Stimulated activated effector memory CD8-positive, alpha-beta T cell treated with anti-CD3 and anti-CD28 coated beads, Interleukin-12 subunit alpha, Interleukin-12 subunit beta, amount 100 ng/mL, for 72 hours (primary cell): ENCODE data around the gene CCBE1.
"Not testable (repeated sequence)": the region's sequence is repeated elsewhere in the genome, so short reads cannot be mapped to it uniquely, and the experiment has no call there.

Experiments used
- ATAC-seq: fragments of 150-1000 bp; cut with Tn5 transposase; 2 replicates; pipeline ENCODE4 v1.10.0; 2021
- DNase-seq, 2 donors: peaks; one replicate each; pipeline ENCODE4 v3.0.0; 2021 to 2022; ENCODE audit warnings: low spot score in 2 of 2
- H3K27ac Mint-ChIP-seq: one replicate; pipeline ENCODE4 v1.8.0; 2022; ENCODE audit warnings: mild to moderate bottlenecking, mixed read lengths
- H3K36me3 Mint-ChIP-seq: one replicate; pipeline ENCODE4 v1.8.0; 2022; ENCODE audit warnings: mild to moderate bottlenecking, mixed read lengths
- H3K4me1 Mint-ChIP-seq: one replicate; pipeline ENCODE4 v1.8.0; 2022; ENCODE audit warnings: mixed read lengths
- H3K4me3 Mint-ChIP-seq: one replicate; pipeline ENCODE4 v1.8.0; 2022; ENCODE audit warnings: mild to moderate bottlenecking, mixed read lengths
- H3K9me3 Mint-ChIP-seq: one replicate; pipeline ENCODE4 v1.8.0; 2022; ENCODE audit warnings: mixed read lengths

Gene CCBE1

DNA sequence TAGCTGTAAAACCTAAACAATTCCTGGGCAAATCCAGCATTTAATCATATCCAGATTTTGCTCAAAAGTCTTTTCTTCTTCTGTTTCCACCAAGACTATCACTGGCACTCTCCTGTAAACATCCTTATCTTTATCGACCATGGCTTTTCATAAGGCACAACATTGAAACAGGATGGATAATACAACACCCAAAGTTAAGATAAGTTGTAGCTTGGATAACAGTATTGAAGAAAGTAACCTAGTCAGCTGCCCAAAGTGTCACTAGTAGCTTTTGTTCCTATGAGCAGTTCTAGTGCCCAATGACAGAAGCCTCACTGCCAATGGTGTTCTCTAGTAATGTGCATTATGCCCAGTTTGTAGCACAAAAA, 22.3 kb downstream of the CCBE1 start:
- H3K4me1 Mint-ChIP-seq = no peaks in the 10 kb centered on the region
- no peaks in the 10 kb centered on the region for H3K36me3 Mint-ChIP-seq
- no peak overlapping the region for H3K27ac Mint-ChIP-seq

DNA sequence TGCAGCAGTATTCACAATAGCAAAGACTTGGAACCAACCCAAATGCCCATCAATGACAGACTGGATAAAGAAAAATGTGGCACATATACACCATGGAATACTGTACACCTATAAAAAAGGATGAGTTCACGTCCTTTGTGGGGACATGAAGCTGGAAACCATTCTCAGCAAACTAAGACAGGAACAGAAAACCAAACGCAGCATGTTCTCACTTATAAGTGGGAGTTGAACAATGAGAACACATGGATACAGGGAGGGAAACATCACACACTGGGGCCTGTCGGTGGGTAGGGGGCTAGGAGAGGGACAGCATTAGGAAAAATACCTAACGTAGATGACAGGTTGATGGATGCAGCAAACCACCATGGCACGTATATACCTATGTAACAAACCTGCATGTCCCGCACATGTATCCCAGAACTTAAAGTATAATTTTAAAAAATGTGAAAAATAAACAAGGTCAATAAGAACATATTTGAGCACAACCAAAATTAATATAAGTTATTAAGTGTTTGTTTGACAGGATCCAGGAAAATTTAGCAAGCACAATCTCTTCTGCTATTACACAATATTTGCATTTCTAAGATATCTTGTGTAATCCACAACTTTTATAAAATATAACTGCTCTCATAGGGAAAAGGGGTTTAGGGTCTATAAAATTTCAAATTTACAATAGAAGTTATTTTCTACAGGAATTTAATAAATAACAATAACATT, 22.9 kb downstream of the CCBE1 start:
- DNase-seq = no peak
- no peak overlapping the region for H3K27ac Mint-ChIP-seq
- no peak for ATAC-seq
- no peaks in the 10 kb centered on the region for H3K9me3 Mint-ChIP-seq
- no peaks in the 10 kb centered on the region for H3K4me1 Mint-ChIP-seq
- H3K4me3 Mint-ChIP-seq = no peak overlapping the region
- H3K36me3 Mint-ChIP-seq = no peaks in the 10 kb centered on the region

More for the DNA sequence above, 22.3 kb downstream of the CCBE1 start:
- no peak for DNase-seq
- no peak for ATAC-seq
- no peaks in the 10 kb centered on the region for H3K9me3 Mint-ChIP-seq
- no peak overlapping the region for H3K4me3 Mint-ChIP-seq

DNA sequence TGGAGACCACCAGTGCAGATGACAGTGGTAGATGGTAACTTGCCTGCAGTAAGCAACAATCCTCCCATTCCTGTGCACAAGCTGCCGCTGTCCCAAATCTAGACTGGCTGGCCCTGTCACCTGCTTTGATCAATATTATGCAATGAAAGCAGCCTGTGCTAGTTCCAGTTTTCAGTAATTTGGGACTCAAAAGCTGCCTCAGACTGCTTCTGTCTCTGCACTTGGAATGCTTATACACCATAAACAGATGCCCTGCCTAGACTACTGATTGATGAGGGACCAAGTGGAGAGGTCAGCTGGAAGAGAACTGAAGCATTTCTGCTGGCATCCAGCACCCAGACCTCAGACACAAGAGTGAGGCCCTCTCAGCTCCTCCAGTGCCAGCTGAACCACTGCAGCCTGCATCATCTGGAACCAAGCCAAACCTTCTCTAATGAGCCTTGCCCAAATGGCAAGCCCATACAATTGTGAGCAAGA, 24.9 kb downstream of the CCBE1 start:
- Mint-ChIP-seq H3K4me1 (no peaks in the 10 kb centered on the region), H3K9me3 (no peaks in the 10 kb centered on the region), H3K27ac (no peak overlapping the region), H3K36me3 (no peaks in the 10 kb centered on the region), H3K4me3 (no peak overlapping the region)
- no peak for ATAC-seq
- DNase-seq = no peak

DNA sequence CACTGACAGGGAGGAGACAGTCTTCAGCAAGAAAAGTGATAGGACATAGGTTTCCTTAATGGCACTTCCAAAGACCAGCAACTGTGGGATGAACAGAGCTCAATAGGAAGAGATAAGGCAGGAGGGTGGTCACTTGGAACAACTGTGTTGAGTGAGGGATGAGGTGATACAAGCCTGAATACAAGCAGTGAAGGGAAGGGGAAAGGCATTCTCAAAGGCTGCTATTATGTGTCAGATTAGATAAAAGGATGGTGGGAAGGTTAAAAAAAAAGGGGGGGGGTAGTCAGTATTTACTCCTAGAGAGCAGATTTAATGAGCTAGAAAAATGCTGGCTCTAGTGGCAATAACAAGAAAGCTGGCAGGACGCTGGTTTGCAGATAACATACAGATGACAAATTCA, 25.7 kb downstream of the CCBE1 start:
- Mint-ChIP-seq H3K9me3 (no peaks in the 10 kb centered on the region), H3K4me1 (no peaks in the 10 kb centered on the region), H3K36me3 (no peaks in the 10 kb centered on the region), H3K4me3 (no peak overlapping the region), H3K27ac (no peak overlapping the region)
- DNase-seq (no peak), ATAC-seq (no peak)

DNA sequence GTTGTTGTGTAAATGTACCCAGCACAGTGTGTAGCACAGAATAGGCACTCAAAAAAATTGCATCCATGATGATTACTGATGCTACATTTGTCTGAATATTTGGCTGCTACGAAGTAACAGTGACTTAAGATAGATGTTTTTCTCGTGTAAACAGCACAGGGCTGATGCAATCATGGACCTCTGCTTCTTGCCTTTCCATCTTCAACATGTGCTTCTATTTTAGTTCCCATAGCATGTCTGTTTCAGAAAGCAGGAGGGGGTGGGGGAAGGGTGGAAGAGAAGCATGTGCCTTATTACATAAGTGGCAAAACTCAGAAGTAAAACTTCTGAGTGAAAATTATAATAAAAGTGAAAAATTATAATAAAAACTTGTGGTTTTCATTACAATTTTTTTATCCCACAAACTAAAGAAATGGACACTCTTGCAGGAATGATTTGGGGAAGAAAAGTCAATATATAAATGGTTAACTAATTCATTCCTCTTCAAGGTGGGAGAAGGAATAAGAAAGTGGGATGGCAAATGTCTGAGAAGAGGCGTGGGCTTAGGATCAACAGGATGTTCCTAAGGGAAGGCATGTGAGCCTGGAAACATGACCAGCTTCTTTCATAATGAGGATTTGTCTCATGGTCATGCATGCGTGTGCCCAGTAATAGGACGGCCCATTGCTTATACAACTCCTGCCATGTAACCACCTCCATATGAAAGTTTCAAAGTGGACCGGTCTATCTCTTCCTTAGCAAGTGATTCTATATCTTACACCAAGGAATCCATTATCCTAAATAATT, 27.2 kb downstream of the CCBE1 start:
- no peaks in the 10 kb centered on the region for H3K4me1 Mint-ChIP-seq
- DNase-seq (no peak), ATAC-seq (no peak)
- H3K9me3 Mint-ChIP-seq = no peaks in the 10 kb centered on the region
- H3K27ac Mint-ChIP-seq = no peak overlapping the region
- H3K36me3 Mint-ChIP-seq = no peaks in the 10 kb centered on the region
- H3K4me3 Mint-ChIP-seq = no peak overlapping the region

DNA sequence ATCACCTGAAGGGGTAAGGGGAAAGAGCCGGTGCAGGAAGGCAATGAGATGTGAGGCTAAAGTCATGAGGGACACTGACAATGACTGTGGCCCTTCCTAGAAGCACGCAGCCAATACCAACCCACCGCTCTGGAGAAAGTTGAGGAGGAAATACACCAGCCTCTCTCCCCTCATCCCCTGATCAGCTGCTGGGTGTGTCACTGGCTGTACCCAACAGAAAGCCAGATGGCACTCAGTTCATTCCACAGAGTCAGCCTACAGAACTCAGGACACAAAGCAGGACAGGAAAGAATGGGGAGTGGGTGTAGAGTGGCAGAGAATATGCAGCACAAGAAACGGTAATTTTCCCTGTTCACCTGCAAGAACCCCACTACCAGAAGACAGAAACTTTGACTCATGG, 29.7 kb downstream of the CCBE1 start:
- Mint-ChIP-seq H3K4me3 (no peak overlapping the region), H3K9me3 (peaks cover 2% of the 10 kb centered on the region), H3K27ac (no peak overlapping the region), H3K36me3 (no peaks in the 10 kb centered on the region), H3K4me1 (no peaks in the 10 kb centered on the region)
- no peak for DNase-seq
- no peak for ATAC-seq

DNA sequence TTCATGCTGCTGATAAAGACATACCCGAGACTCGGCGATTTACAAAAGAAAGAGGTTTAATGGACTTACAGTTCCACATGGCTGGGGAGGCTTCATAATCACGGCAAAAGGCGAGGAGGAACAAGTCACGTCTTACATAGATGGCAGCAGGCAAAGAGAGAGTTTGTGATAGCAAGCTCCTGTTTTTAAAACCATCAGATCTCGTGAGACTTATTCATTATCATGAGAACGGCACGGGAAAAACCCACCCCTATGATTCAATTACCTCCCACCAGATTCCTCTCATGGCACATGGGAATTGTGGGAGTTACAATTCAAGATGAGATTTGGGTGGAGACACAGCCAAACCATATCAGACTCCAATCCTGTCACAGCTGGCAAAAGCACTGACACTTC, 31.2 kb downstream of the CCBE1 start:
- not testable (repeated sequence) for H3K4me1 Mint-ChIP-seq, H3K9me3 Mint-ChIP-seq, H3K27ac Mint-ChIP-seq, DNase-seq, H3K36me3 Mint-ChIP-seq, H3K4me3 Mint-ChIP-seq, ATAC-seq

DNA sequence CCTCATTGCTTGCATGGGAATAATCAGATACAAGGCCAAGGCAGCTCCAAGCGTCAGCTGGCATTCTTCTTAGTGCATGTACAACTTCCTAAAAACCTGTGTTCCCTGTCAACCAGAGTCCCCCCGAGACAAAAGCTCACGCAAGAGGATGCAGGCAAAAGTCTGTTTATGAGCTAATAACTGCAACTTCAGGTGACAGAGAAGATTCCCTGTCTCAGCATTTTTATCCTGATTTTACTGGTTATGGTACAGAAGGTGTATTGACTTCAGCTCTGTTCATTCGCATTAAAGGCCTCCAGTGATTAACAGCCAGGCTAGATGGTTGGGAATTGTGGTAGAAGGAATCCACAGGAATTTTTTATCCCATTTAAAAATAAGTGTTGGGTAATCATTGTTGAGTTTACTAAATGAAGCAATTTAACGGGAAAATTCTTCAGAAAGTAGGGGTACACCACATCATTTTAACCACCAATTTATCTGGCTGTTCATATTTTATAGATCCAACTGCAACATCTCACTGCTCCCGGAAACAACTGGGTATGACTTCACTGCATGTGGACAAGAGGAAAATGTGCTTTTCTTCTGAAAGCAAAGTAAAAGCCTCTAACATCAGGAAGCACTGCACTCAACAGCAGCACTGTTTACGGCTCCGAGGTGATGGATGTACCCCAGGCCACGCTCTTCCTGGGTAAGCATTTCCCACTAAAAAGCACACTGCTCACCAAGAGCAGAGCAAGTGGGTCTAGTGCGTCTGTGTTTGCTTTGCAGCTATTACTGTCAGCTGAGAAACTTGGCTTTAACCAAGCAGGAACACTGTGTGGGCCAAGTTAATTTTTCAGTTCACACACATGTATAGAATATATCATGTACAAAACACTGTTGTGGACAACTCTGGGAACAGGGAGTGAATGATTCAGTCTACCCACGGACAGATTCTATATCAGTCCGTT, 31.9 kb downstream of the CCBE1 start:
- Mint-ChIP-seq H3K27ac (no peak overlapping the region), H3K4me3 (no peak overlapping the region), H3K9me3 (peaks cover 2% of the 10 kb centered on the region), H3K4me1 (no peaks in the 10 kb centered on the region), H3K36me3 (no peaks in the 10 kb centered on the region)
- no peak for ATAC-seq
- no peak for DNase-seq

DNA sequence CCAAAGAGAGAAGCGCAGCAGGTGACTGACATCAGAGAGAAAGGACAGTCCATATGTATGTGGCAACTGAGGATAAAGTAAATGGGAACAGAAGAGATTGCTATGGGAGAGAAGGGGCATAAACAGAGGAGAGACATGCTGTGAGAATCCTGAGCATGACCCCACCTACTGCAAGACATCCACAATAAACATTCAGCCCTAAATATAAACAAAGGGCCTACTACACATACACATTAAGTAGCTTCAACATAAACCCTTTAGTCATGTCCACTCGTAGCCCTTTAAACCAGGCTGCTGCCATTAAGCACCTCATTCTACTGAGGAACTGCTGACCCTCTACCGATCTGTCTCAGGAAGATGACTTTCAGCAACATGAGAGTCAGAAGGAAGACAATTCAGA, 32.9 kb downstream of the CCBE1 start:
- H3K9me3 Mint-ChIP-seq = peaks cover 2% of the 10 kb centered on the region
- peak; percentile 8 for ATAC-seq
- no peak for DNase-seq
- H3K4me1 Mint-ChIP-seq = no peaks in the 10 kb centered on the region
- H3K4me3 Mint-ChIP-seq = no peak overlapping the region
- no peak overlapping the region for H3K27ac Mint-ChIP-seq
- no peaks in the 10 kb centered on the region for H3K36me3 Mint-ChIP-seq

DNA sequence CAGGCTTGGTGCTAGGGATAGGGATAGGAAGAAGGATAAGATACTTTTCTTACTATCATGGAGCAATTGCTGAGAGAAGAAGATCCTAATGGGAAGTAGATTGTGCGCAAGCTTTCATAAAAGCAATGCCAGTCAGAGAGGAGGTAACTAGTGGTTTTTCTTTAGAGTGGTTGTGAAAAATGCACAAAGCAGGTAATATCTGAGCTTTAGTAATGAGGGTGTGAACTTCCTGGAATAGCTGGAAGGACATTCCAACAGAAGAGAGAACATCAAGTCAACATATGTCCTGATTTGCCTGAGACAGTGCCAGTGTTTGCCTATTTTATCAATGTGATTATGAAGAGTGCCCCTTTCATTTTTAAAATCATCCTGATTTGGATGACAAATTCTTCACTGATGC, 34.1 kb downstream of the CCBE1 start:
- Mint-ChIP-seq H3K27ac (no peak overlapping the region), H3K36me3 (no peaks in the 10 kb centered on the region), H3K9me3 (peaks cover 2% of the 10 kb centered on the region), H3K4me1 (no peaks in the 10 kb centered on the region), H3K4me3 (no peak overlapping the region)
- ATAC-seq (no peak), DNase-seq (no peak)

DNA sequence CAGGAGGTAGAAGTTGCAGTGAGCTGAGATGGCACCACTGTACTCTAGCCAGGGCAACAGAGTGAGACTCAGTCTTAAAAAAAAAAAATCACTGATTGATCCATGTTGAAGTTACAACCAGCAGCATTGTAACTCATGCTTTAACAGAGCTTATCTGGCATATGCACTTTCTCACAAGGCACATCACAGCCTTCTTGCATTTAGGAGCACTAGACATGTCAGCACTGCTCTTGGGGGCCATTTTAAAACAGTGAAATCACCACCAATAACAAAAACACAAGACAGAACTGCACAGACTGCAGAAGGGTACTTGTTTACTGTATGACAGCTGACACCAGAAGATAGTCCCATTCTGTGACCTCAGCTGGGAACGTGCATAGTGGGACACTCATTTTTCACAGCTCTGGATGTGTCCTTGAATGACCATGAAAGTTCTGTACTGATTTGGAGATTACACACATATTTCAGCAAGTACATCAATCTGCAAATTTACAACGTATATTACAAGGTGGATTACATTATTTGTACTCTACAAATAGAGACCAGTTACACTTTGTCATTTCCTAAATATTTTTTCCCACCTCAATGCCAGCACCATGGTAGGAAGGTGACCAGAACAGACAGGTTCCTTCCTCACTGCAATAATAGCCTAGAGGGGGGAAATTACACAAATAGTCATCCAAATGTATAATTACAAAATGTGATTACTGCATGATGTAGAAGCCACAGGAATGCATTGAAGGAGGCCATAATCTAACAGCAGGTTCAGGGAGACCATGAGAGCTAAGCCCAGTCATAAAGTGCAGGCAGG, 35.1 kb downstream of the CCBE1 start:
- ATAC-seq (no peak), DNase-seq (no peak)
- H3K36me3 Mint-ChIP-seq = no peaks in the 10 kb centered on the region
- no peak overlapping the region for H3K27ac Mint-ChIP-seq
- no peak overlapping the region for H3K4me3 Mint-ChIP-seq
- H3K9me3 Mint-ChIP-seq = peaks cover 2% of the 10 kb centered on the region
- H3K4me1 Mint-ChIP-seq = no peaks in the 10 kb centered on the region

DNA sequence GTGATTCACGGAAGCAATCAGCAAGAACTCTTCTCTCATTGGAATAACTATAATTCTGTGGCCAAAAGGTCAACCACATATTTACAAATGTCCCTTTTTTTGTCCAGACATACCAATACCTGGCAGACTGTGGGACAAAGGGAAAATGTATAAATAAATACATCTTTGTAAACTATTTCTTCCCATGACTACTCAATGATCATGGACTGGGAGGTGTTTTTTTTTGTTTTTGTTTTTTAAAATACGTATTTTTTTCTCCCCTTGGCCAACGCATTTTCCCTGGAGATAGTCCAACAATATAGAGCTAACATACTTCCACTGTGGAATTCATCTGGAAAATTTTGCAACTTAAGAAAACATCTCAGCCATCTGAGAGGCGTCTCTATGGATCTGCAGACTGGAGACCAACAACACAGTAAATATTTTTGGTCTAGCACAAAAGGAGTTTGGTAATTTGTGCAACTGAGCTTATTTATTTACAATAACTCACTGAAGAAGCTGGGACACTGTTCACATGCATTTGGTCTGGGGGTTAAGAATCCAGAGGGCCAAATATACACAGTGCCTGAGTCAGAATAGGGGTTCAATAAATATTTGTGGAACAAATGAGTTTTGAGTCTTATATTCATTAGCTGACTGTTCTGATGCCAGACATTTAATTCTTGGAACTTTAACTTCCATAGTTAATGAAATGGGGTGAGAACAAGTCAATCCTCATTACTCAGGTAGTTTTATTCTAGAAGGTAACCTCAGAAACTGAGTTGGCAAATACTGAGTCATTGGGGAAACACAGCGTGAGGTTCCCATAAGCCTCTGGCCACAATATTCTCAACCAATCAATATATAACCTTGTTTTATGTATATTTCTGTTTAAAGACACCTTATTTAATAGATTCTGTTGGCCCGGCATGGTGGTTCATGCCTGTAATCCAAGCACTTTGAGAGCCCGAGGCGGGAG, 36.2 kb downstream of the CCBE1 start:
- Mint-ChIP-seq H3K36me3 (no peaks in the 10 kb centered on the region), H3K27ac (no peak overlapping the region), H3K9me3 (peaks cover 2% of the 10 kb centered on the region), H3K4me1 (no peaks in the 10 kb centered on the region), H3K4me3 (no peak overlapping the region)
- ATAC-seq (no peak), DNase-seq (no peak)

DNA sequence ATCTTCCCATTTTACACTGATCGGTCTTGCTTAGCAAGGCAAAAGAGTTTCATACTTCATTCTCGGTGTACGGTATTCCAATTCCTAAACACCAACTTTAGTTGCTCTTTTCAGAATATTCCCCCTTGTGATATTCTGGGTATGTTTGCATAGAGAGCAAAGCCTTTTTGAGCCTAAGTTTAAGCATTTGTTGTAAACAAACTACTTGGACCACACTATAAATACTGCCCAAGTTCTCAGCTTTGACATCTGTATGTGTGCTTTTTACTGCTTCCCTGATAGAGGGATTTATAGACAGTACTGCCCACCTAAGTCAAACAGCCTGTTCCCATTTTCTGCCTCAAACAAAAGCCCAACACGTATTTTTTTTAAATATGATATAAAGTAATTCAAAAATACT, 36.9 kb downstream of the CCBE1 start:
- no peak overlapping the region for H3K27ac Mint-ChIP-seq
- no peak overlapping the region for H3K4me3 Mint-ChIP-seq
- ATAC-seq (no peak), DNase-seq (no peak)
- H3K36me3 Mint-ChIP-seq = no peaks in the 10 kb centered on the region
- H3K4me1 Mint-ChIP-seq = no peaks in the 10 kb centered on the region
- peaks cover 2% of the 10 kb centered on the region for H3K9me3 Mint-ChIP-seq
